GM23338 (cell line): Measurements from ENCODE around the gene STXBP5L.

Source experiments
- CREB1 ChIP-seq: fragments of 250-450 bp; sonication (Bioruptor Pico); IDR thresholded peaks from 2 replicates; pipeline ENCODE4 v1.5.0; 2020; ENCODE audit warnings: low read depth, mild to moderate bottlenecking, moderate library complexity
- EZH2 ChIP-seq: fragments of 200-600 bp; sonication (generic); IDR thresholded peaks from one replicate; pipeline ENCODE4 v1.8.0; 2017; ENCODE audit warnings: antibody characterized with exemption, mild to moderate bottlenecking, low read depth; ENCODE audit not compliant: unreplicated experiment
- EZH2phosphoT487 ChIP-seq: fragments of 200-600 bp; sonication (generic); IDR thresholded peaks from one replicate; pipeline ENCODE4 v1.8.1; 2018; ENCODE audit warnings: antibody characterized with exemption; ENCODE audit not compliant: unreplicated experiment
- JUNB ChIP-seq: IDR thresholded peaks from one replicate; pipeline ENCODE4 v1.6.1; 2016; ENCODE audit warnings: antibody characterized with exemption; ENCODE audit not compliant: unreplicated experiment
- POLR2AphosphoS5 ChIP-seq: IDR thresholded peaks from 2 replicates; pipeline ENCODE4 v1.6.1; 2016; ENCODE audit warnings: antibody characterized with exemption, low read depth
- STAT1 ChIP-seq: IDR thresholded peaks from one replicate; pipeline ENCODE4 v1.6.1; 2016; ENCODE audit warnings: antibody characterized with exemption; ENCODE audit not compliant: unreplicated experiment
- ZNF114 ChIP-seq: fragments of 250-450 bp; sonication (Bioruptor Pico); IDR thresholded peaks from 2 replicates; pipeline ENCODE4 v1.5.0; 2020; ENCODE audit warnings: mild to moderate bottlenecking, moderate library complexity
- TF ChIP-seq, protein P1 (sequence below), 2 experiments: fragments of 200-600 bp in 1 of 2; sonication (generic) in 1 of 2; conservative IDR thresholded peaks; 2 replicates each; pipeline versions ENCODE4 v1.5.1 to v1.6.1; 2016 to 2017; ENCODE audit warnings: antibody characterized with exemption in 2 of 2, low read depth in 2 of 2, mild to moderate bottlenecking in 2 of 2, moderate library complexity in 1 of 2
- TF ChIP-seq, protein P2 (sequence below): IDR thresholded peaks from one replicate; pipeline ENCODE4 v1.6.1; 2018; ENCODE audit warnings: antibody characterized with exemption; ENCODE audit not compliant: unreplicated experiment
- TF ChIP-seq, protein P3 (sequence below): IDR thresholded peaks from 2 replicates; pipeline ENCODE4 v1.6.1; 2016; ENCODE audit warnings: antibody characterized with exemption

DNA sequence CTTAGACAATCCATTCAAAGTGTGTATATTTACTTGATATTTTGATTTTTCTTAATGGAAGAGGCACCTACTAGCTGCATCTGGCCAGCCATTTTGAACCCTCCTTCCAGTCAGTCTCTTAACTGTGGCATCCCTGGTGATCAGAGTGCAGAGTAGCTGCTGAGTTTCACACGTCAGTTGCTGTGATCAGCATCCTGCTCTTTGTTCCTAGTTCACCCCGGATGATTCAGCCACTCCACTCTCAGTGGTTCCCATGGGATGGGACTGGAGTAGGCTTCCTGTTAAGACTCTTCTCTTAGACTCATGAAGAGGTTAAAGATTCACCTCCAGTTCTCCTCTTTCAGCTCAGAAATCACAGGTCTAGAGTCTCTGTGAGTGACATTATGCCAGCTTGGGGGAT lies 75.8 kb downstream of the STXBP5L start:
- TF ChIP-seq, protein P1, sequence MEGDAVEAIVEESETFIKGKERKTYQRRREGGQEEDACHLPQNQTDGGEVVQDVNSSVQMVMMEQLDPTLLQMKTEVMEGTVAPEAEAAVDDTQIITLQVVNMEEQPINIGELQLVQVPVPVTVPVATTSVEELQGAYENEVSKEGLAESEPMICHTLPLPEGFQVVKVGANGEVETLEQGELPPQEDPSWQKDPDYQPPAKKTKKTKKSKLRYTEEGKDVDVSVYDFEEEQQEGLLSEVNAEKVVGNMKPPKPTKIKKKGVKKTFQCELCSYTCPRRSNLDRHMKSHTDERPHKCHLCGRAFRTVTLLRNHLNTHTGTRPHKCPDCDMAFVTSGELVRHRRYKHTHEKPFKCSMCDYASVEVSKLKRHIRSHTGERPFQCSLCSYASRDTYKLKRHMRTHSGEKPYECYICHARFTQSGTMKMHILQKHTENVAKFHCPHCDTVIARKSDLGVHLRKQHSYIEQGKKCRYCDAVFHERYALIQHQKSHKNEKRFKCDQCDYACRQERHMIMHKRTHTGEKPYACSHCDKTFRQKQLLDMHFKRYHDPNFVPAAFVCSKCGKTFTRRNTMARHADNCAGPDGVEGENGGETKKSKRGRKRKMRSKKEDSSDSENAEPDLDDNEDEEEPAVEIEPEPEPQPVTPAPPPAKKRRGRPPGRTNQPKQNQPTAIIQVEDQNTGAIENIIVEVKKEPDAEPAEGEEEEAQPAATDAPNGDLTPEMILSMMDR (conservative IDR thresholded peaks at IDR 0.05; ENCODE audit: low read depth in 2 of 2): no peak
- TF ChIP-seq EZH2phosphoT487: no peak
- TF ChIP-seq EZH2: no peak
- TF ChIP-seq POLR2AphosphoS5: no peak
- TF ChIP-seq CREB1: no peak
- TF ChIP-seq, protein P2, sequence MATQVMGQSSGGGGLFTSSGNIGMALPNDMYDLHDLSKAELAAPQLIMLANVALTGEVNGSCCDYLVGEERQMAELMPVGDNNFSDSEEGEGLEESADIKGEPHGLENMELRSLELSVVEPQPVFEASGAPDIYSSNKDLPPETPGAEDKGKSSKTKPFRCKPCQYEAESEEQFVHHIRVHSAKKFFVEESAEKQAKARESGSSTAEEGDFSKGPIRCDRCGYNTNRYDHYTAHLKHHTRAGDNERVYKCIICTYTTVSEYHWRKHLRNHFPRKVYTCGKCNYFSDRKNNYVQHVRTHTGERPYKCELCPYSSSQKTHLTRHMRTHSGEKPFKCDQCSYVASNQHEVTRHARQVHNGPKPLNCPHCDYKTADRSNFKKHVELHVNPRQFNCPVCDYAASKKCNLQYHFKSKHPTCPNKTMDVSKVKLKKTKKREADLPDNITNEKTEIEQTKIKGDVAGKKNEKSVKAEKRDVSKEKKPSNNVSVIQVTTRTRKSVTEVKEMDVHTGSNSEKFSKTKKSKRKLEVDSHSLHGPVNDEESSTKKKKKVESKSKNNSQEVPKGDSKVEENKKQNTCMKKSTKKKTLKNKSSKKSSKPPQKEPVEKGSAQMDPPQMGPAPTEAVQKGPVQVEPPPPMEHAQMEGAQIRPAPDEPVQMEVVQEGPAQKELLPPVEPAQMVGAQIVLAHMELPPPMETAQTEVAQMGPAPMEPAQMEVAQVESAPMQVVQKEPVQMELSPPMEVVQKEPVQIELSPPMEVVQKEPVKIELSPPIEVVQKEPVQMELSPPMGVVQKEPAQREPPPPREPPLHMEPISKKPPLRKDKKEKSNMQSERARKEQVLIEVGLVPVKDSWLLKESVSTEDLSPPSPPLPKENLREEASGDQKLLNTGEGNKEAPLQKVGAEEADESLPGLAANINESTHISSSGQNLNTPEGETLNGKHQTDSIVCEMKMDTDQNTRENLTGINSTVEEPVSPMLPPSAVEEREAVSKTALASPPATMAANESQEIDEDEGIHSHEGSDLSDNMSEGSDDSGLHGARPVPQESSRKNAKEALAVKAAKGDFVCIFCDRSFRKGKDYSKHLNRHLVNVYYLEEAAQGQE: no peak
- no peak for TF ChIP-seq JUNB
- TF ChIP-seq, protein P3, sequence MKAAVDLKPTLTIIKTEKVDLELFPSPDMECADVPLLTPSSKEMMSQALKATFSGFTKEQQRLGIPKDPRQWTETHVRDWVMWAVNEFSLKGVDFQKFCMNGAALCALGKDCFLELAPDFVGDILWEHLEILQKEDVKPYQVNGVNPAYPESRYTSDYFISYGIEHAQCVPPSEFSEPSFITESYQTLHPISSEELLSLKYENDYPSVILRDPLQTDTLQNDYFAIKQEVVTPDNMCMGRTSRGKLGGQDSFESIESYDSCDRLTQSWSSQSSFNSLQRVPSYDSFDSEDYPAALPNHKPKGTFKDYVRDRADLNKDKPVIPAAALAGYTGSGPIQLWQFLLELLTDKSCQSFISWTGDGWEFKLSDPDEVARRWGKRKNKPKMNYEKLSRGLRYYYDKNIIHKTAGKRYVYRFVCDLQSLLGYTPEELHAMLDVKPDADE: no peak
- TF ChIP-seq ZNF114 (CRISPR knock-in tag): no peak
- no peak for TF ChIP-seq STAT1
